ENCODE data around the gene QSER1.
A peak's percentile ranks its signal among the peaks of the same experiment; 100 is the strongest.
"Not testable (repeated sequence)": the region's sequence is repeated elsewhere in the genome, so short reads cannot be mapped to it uniquely, and the experiment has no call there.

QSER1 gene

DNA sequence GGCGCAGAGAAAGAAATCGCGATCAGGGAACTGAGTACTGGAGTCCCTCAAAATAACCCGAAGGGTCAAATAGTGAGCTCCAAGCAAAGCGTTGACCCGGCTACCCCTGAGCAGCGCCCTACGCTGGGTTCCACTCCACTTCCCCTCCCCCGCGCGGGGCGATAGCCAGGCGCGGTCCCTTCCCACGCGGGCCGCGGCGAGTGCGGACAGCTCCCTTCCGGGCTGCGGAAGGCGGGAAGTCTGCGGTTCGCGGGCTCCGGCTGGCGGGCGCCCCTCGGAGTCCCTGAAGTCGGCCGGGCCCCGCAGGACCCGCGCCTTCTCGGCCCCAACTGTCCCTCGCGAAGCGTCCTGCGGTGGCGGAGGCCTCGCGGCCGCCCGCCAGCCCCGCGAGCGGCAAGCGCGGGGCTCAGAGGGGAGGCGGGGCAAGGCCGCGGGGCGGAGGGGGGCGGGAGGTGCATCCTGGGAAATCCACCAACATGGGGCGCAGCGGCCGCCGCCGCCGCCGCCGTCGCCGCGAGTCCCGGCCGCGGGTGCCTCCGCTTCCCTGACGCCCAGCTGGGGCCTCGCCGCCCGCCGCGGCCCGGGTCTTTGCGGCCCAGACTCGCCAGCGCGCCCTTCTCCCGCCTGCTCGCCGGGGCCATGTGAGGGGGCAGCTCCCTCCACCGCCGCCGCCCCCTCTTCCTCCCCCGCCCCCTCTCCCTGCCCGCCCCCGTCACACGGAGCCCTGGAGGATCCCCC lies at the start of gene QSER1:
TSS of gene QSER1 (plus strand) at position 457 of the 738 bp plus-strand sequence. CDS start 315 bp downstream, outside the sequence.
- peak; percentile 31 for DNase-seq (ENCODE audit: low read depth, low spot score)

GRCh38 chr11:32843544-32843943 lies 49.1 kb upstream of the QSER1 start:
- DNase-seq (ENCODE audit: low read depth, low spot score) = no peak

DNA sequence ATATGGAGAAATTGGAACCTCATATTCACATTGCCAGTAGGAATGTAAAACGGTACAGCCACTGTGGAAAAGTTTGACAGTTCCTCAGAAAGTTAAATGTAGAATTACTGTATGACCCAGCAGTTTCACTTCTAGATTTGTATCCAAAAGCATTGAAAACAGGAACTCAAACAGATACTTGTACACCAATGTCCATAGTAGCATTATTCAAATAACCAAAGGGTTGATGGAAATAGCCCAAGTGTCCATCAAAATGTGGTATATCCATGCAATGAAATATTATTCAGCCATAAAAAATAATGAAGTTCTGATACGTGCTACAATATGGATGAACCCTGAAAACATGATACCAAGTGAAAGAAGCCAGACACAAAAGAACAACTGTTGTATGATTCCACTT lies 45.1 kb upstream of the QSER1 start:
- DNase-seq (ENCODE audit: low read depth, low spot score) = no peak

- DNase-seq (ENCODE audit: low read depth, low spot score) = no peak
Measured at GRCh38 chr11:32849761-32850160, 42.9 kb upstream of the QSER1 start.

DNA sequence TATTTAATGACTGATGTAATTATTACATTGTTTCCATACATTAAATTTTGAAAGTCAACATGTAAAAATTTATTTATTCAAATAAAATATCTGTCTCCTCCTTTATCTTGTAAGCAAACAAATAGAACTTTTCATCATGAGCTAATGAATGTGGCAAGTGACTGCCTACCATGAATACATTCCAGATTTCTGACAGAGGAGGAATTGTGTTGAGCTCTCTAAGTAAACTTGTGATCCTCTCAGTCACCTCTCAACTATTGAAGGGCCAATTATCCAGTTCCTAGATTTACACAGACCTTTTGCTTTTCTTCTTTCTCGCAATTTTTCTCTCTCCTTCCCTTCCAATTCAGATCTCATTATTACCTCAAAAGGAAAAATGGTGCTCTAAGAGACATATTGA lies 41.4 kb upstream of the QSER1 start:
- DNase-seq (ENCODE audit: low read depth, low spot score) = no peak

GRCh38 chr11:32852207-32852606 lies 40.4 kb upstream of the QSER1 start:
- no peak for DNase-seq (ENCODE audit: low read depth, low spot score)

- no peak for DNase-seq (ENCODE audit: low read depth, low spot score)
Measured at GRCh38 chr11:32855601-32856000, 37.0 kb upstream of the QSER1 start.

DNA sequence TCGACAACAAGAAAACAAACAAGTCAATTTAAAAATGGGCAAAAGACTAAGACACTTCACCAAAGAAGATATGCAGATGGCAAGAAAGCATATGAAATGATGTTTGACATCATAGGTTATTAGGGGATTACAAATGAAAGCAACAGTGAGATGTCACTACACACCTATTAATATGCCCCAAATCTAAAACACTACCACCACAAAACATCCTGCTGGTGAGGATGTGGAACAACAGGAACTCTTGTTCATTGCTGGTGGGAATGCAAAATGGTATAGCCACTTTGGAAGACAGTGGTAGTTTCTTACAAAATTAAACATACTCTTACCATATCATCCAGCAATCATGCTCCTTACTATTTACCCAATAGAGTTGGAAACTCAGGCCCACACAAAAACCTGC lies 33.9 kb upstream of the QSER1 start:
- no peak for DNase-seq (ENCODE audit: low read depth, low spot score)

DNA sequence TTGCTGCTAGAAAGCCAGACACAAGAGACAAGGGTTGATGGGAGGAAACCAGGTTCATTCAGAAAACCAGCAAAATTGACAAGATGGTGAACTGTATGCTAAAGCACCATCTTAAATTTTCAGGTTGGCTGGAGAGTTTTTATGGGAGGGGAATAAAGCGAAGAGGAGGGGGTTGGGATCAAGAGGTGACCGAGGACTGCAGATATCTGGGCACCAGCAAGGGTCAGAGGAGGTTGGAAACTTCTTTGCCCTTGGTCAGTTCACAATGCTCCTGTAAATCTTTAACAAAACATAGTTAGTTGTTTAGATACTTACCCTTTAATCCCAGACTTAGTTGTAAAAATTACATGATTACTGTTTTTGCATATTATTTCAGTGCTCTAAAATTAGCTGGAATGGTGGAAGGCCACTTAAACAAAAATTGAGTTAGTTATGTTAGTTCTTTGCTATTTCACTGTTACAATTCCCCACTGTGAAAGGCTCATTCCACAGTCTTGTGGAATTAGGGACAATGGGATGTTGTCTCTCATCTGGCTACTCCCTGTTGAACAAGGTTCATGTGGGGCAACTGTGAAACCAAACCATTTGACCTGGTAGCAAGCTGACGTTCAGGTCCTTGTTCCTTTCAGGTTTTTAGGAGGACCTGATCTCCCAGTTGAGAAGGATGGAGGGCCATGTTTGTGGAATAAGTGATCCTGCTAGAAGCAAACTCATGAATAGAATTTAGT lies 30.6 kb upstream of the QSER1 start:
- DNase-seq (ENCODE audit: low read depth, low spot score) = no peak

DNA sequence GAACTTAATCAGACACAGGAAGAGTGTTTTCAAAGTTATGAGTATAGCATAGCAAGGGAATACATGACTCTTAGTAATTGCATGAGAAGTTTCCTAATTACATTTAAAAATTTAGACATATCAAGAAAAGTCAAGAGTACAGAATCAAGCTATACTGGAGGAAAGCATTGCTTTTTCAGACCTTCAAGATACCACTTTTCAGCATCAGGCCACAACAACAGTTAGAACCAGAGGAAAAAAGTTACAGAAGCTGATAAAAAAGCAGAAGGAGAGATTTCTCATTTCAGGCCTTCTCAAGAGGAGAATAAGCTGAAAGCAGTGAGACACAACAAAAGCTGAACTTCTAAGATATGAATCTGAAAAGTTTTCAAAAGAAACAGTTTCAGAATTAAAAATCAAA lies 28.1 kb upstream of the QSER1 start:
- no peak for DNase-seq (ENCODE audit: low read depth, low spot score)

DNA sequence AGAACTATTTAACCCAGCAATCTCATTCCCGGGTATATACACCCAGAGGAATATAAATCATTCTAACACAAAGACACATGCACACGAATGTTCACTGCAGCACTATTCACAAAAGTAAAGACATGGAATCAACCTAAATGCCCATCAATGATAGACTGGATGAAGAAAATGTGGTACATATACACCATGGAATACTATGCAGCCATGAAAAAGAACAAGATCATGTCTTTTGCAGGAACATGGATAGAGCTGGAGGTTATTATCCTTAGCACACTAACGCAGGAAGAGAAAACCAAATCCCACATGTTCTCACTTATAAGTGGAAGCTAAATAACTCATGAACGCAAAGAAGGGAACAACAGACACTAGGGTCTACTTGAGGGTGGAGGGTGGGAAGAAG lies 23.9 kb upstream of the QSER1 start:
- DNase-seq (ENCODE audit: low read depth, low spot score) = not testable (repeated sequence)

DNA sequence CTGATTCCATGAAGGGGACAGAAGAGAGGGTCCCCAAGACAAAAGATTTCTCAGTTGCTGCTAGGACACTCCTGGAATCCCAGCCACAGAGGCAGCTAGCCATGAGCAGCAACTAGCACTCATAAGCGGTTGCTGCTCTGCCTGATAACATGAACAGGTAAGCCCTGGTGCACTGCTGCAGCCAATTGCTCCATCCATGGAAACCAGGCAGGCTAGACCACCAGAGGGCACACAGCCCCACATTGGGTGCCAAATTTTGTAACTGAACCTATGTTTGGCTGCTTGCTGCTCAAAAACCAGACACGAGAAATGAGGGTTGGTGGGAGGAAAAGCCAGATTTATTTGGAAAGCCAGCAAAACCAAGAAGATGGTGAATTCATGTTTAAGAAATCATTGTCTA lies 21.9 kb upstream of the QSER1 start:
- DNase-seq (ENCODE audit: low read depth, low spot score) = no peak

GRCh38 chr11:32874132-32874531 lies 18.5 kb upstream of the QSER1 start:
- DNase-seq (ENCODE audit: low read depth, low spot score) = no peak

DNA sequence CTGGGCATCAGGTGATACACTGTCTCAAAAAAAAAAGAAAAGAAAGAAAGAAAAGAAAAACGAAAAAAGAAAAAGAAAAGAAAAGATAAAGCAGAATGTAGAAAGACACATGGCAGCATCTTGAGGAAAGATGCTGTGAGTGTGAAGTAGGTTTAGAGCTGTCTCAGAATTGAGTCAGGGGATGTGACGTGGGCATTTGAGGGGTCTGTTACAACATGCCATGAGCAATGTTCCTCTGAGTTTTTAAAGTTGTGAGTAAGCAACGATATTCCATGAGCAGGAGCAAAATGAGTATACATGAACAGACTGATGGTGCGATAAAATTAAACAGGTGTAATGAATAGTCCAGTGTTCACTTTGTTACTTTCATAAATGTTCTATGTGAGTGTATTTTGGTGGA lies 11.3 kb upstream of the QSER1 start:
- DNase-seq (ENCODE audit: low read depth, low spot score) = no peak

DNA sequence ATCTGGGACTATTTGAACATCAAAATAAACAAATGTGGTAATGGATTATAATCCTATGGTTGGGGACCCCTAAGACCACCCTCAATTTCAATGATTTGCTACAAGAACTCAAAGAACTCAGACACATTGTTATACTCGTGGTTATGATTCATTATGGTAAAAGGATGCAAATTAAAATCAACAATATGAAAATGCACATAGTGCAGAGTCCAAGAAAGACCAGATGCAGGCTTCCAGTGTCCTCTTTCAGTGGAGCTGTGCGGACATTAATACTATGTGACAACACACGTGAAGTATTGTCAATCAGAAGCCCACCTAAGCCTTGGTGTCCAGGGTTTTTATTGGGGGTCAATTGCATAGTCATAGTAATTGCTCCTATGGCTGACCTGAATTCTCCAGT lies 9.2 kb upstream of the QSER1 start:
- DNase-seq (ENCODE audit: low read depth, low spot score) = no peak

- DNase-seq (ENCODE audit: low read depth, low spot score) = no peak
Measured at GRCh38 chr11:32884023-32884422, 8.6 kb upstream of the QSER1 start.

DNA sequence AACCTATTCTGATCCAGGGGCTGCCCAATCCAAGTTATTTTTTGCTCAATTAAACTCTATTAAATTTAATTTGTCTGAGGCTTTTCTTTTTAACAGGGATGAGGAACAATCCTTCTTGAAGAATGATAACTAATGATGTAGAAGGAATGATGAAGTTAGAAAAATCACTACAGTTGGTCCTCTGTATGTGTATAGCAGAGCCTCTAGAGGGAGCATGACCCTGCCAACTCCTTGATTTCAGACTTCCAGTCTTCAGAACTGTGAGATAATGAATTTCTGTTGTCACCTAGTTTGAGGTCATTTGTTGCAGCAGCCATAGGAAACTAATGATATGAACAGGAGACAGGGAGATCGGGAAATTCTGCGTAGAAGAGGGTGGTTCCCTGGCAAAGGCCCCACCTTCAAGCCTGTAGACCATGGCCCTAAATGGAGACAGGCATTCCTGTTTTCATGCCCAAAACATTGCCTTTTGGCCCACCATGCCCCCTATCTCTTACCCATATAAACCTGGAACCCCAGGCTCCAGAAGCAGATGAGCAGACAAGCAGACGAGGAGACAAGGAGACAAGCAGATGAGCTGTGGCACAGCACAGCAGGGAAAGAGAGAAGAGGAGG lies 7.7 kb upstream of the QSER1 start:
- DNase-seq (ENCODE audit: low read depth, low spot score) = no peak

GRCh38 chr11:32885556-32885955 lies 7.1 kb upstream of the QSER1 start:
- no peak for DNase-seq (ENCODE audit: low read depth, low spot score)

DNA sequence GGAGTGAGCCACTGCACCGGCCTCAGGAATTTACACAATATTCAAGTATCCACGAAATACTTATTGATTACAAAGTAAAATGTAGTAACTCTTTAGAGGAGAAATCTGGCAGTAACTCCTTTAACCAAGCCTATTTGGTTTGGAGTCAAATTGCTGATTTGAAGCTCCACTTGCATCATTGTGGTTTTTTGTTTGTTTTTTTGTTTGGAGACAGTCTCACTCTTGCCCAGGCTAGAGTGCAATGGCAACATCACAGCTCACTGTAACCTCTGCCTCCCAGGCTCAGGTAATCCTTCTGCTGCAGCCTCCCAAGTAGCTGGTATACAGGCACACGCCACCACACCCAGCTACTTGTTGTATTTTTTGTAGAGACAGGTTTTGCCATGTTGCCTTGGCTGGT lies 6.4 kb upstream of the QSER1 start:
- DNase-seq (ENCODE audit: low read depth, low spot score) = no peak

- not testable (repeated sequence) for DNase-seq (ENCODE audit: low read depth, low spot score)
Measured at GRCh38 chr11:32887707-32888383, 4.8 kb upstream of the QSER1 start.

- DNase-seq (ENCODE audit: low read depth, low spot score) = not testable (repeated sequence)
Measured at GRCh38 chr11:32888384-32888710, 4.3 kb upstream of the QSER1 start.

- no peak for DNase-seq (ENCODE audit: low read depth, low spot score)
Measured at GRCh38 chr11:32888805-32889204, 3.8 kb upstream of the QSER1 start.
